GM18873 (cell line): Measurements from ENCODE around the gene GLIPR1.
"Not testable (repeated sequence)": the region's sequence is repeated elsewhere in the genome, so short reads cannot be mapped to it uniquely, and the experiment has no call there.

ENCODE experiments used
- ATAC-seq: cut with Tn5 transposase; IDR thresholded peaks from one replicate; pipeline ENCODE4 v1.9.1; 2021; ENCODE audit warnings: mild to moderate bottlenecking, moderate library complexity, moderate number of reproducible peaks; ENCODE audit not compliant: unreplicated experiment, low FRiP score

Gene GLIPR1

GRCh38 chr12:75471902-75472890 is 8.4 kb upstream of the GLIPR1 start:
- no peak for ATAC-seq

DNA sequence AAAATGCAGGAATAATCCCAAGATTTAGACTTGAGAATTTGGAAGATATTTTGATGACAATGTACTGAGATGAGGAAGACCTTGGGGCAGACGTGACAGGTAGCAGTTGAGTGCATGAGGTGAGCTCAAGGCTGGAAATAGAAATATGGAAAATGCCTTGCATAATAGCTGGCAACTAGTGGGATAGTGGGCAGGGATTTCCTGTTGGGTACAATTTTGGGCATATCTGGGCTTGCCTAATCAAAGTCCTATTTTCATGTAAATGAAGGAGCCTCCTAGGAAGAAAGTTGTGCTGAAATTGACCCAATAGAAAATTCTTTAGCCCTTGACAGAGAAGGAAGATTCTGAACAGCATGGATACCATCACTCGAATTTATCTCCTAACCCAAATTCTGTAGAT is 6.4 kb upstream of the GLIPR1 start:
- ATAC-seq: no peak

GRCh38 chr12:75476071-75476470 is 4.5 kb upstream of the GLIPR1 start:
- no peak for ATAC-seq

- no peak for ATAC-seq
Observed at GRCh38 chr12:75477137-75477536, 3.4 kb upstream of the GLIPR1 start.

DNA sequence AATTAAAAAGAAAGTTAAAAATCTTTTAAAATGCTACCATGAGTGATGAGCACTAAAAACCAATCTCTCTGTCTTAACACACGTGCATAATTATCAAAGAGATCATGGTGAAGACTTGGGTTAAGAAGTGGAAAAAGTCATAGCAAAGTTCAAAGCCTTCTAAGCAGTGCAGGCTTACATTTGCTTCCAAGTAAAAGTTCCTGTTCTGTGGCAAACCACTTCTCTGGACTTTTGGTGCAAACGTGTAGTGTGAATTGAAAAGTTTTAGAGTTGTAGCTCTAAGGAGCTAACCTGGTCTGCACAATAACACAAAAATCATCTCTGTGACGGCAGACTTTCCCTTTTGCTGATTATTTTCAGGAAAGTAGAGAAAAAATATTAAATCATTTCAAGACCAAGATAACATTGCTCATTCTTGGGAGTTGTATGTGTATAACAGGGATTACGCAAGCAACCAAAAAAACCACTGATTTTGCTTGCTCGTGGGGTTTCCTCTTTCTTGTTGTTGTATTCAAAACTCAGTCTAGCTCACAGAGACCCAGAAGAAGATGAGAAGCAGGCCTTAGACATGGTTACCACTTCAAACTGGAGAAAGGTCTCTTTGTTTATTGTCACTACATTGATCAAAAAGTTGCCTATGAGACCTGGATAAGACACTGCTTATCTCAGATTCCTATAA is 2.3 kb upstream of the GLIPR1 start:
- ATAC-seq: no peak

DNA sequence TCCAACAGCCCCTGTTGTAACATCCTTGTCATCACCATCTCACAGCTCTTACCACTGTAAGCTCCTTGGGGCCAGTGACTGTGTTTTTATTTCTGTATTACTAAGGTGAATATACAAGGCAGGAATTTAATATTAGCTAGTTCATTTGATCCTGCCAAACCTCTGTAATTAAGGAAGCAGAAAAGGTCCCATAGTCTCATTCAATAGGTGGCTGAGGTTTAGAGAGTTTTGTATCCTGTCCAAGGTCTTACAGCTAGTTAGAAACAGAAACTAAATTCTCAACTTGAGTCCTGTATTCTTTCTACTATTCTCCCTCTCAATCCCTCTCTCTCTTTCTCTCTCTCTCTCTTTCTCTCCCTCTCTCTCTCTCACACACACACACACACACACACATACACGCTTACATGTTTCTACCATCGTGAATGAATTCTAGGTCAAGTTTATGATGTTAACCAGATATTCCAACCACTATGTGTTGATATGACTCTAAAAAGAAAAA is 543 bp upstream of the GLIPR1 start:
- ATAC-seq: peak; percentile 29

DNA sequence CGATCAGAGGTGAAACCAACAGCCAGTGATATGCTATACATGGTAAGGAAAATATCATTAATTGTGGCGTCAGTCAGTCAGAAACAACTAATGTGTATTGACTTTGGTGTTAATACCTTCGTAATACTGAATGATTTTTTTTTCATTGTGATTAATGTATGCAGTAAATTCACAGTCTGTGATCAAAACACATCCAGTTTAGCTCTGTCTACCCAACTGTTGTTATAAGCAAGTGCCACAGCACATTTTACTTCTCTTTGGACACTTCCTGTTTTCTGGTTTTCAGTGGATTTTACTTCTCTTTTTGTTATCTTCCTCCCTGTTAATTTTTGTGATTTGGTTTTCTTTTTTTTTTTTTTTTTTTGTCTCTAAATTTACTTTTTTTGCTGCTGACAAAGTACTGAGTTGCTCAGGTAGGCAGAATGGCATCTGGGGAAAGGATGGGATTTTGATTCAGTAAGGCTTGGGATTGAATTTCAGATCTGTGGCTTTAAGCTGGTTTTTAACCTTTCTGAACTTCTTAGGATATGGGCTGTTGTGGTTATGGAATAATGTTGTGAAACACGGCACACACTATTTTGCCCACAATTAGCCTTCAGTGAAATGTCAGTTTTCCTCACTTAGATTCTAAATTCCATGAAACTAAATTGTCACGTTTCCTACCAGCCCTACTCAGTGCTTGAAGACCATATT is 604 bp downstream of the GLIPR1 start:
- peak; percentile 15 for ATAC-seq

GRCh38 chr12:75481774-75482173 is 1.2 kb downstream of the GLIPR1 start:
- ATAC-seq: no peak

- ATAC-seq: no peak
Observed at GRCh38 chr12:75482646-75483045, 2.1 kb downstream of the GLIPR1 start.

DNA sequence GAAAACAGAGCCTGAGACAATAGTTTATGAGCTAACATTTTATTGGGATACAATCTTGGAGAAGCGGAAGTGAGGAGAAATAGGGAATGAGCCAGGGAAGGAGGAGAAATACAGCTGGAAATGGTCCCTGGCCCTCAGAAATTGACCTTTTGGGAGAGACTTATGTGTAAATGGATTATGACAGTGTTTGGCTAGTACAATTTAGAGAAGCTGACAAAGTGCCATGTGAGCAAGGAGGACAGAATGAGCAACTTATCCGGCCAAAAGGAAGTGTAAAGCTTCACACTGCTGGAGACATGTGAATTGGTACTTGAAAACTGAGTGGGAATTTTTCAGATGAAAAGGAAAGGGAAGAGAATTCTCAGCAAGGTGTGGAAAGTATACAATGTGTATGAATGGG is 2.9 kb downstream of the GLIPR1 start:
- ATAC-seq: no peak

GRCh38 chr12:75484450-75484849 is 3.9 kb downstream of the GLIPR1 start:
- not testable (repeated sequence) for ATAC-seq

- no peak for ATAC-seq
Observed at GRCh38 chr12:75487308-75487707, 6.8 kb downstream of the GLIPR1 start.

GRCh38 chr12:75488553-75488952 is 8.0 kb downstream of the GLIPR1 start:
- no peak for ATAC-seq

- ATAC-seq: no peak
Observed at GRCh38 chr12:75489187-75489586, 8.6 kb downstream of the GLIPR1 start.

GRCh38 chr12:75489613-75490210 is 9.2 kb downstream of the GLIPR1 start:
- ATAC-seq: peak; percentile 85

DNA sequence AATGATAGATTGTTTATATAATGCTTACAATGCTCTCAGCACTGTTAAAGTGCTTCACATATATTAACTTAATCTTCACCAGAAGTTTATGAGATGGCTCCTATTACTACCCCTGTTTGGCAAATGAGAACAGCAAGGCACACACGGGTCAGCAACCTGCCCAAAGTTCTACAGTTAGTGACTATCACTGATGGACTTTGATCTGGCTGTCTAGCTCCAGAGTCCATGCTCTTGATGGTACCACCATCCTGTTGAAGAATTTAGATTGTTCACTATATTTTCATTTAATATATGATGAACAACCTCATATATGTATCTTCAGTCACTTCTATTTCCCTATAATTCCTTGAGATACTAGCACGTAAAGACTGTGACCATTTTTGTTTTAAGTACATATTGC is 10.6 kb downstream of the GLIPR1 start:
- no peak for ATAC-seq

DNA sequence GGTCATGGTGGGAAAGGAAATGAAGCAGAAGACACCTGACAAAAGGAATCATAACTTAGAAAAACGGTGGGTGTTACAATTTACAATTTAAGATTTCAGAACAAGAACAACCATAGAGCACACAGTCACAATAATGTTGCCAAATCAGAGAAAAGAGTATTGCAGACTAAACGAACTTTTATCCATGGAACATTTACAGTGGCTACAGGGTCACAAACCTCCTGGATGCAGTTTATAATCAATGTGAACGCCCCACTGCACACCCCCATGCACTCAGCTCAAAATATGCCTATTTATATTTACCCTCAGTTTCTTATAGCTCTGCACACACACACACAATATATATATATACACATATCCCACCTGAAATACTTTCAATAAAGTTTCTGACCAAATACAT is 22.9 kb downstream of the GLIPR1 start:
- no peak for ATAC-seq

- no peak for ATAC-seq
Observed at GRCh38 chr12:75503866-75504265, 23.3 kb downstream of the GLIPR1 start.

DNA sequence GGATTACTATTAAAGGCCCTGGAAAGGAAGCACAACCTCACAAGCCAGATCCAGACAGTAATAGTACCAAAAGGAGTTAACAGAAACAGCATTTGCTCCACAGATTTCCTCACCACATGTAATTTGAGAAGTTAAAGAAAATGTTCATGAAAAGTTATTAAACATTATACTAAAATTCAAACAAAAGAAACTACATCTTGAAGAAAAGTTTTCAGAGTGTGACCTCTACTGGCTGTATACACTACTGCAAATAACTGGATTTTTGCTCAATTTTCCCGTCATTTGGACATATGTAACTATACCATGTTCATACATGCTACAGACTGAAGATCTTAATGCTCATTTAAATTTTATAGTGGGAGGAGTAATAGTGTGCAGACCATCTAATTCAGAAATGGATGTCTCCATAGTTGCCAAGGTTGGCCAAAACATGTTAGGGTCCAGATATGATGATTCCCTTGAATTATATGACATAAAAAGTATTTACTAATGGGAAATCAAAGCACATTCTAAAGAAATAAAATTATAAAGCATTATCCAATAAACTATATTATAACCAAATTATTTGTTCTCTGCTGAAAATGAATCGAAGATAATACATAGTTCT is 25.3 kb downstream of the GLIPR1 start:
- ATAC-seq: no peak

GRCh38 chr12:75507086-75507485 is 26.5 kb downstream of the GLIPR1 start:
- ATAC-seq: no peak
